HG03432 (cell line): Measurements from ENCODE around the gene PHC3.

Source experiments
- ATAC-seq: cut with Tn5 transposase; IDR thresholded peaks from one replicate; pipeline ENCODE4 v1.9.1; 2021; ENCODE audit warnings: mild to moderate bottlenecking, moderate library complexity; ENCODE audit not compliant: unreplicated experiment

The PHC3 gene

GRCh38 chr3:170189398-170190256 is 8.1 kb upstream of the PHC3 start:
- ATAC-seq: peak; percentile 23

- ATAC-seq: peak; percentile 28
Observed at GRCh38 chr3:170180079-170180907, 1.2 kb downstream of the PHC3 start.

GRCh38 chr3:170179432-170179831 is 2.1 kb downstream of the PHC3 start:
- no peak for ATAC-seq

- no peak for ATAC-seq
Observed at GRCh38 chr3:170178651-170179050, 2.9 kb downstream of the PHC3 start.

- peak; percentile 82 for ATAC-seq
Observed at GRCh38 chr3:170171563-170171962, 10.0 kb downstream of the PHC3 start.

- no peak for ATAC-seq
Observed at GRCh38 chr3:170164717-170165116, 16.8 kb downstream of the PHC3 start.

- no peak for ATAC-seq
Observed at GRCh38 chr3:170163956-170164645, 17.4 kb downstream of the PHC3 start.

GRCh38 chr3:170162630-170163029 is 18.9 kb downstream of the PHC3 start:
- no peak for ATAC-seq

GRCh38 chr3:170162052-170162451 is 19.5 kb downstream of the PHC3 start:
- ATAC-seq: no peak

GRCh38 chr3:170159933-170160332 is 21.6 kb downstream of the PHC3 start:
- no peak for ATAC-seq

- peak; percentile 37 for ATAC-seq
Observed at GRCh38 chr3:170159459-170159858, 22.1 kb downstream of the PHC3 start.

- ATAC-seq: no peak
Observed at GRCh38 chr3:170155604-170156003, 25.9 kb downstream of the PHC3 start.

GRCh38 chr3:170154569-170155143 is 26.9 kb downstream of the PHC3 start:
- peak; percentile 95 for ATAC-seq

- ATAC-seq: peak; percentile 28
Observed at GRCh38 chr3:170154084-170154483, 27.4 kb downstream of the PHC3 start.

- no peak for ATAC-seq
Observed at GRCh38 chr3:170151536-170151935, 30.0 kb downstream of the PHC3 start.

GRCh38 chr3:170149016-170149415 is 32.5 kb downstream of the PHC3 start:
- ATAC-seq: no peak

- ATAC-seq: no peak
Observed at GRCh38 chr3:170145278-170145677, 36.3 kb downstream of the PHC3 start.

- ATAC-seq: peak; percentile 97
Observed at GRCh38 chr3:170144437-170144843, 37.1 kb downstream of the PHC3 start.

GRCh38 chr3:170142373-170142772 is 39.2 kb downstream of the PHC3 start:
- no peak for ATAC-seq

GRCh38 chr3:170137986-170138385 is 43.5 kb downstream of the PHC3 start:
- ATAC-seq: no peak

- no peak for ATAC-seq
Observed at GRCh38 chr3:170132335-170132734, 49.2 kb downstream of the PHC3 start.
